ENCODE data around the gene IGFL1.
"Not testable (repeated sequence)": the region's sequence is repeated elsewhere in the genome, so short reads cannot be mapped to it uniquely, and the experiment has no call there.

The IGFL1 gene

GRCh38 chr19:46221981-46222610, 7.4 kb upstream of the IGFL1 start:
- no peak for DNase-seq (ENCODE audit: low read depth in 2 of 2, low spot score in 1 of 2)

- not testable (repeated sequence) for DNase-seq (ENCODE audit: low read depth in 2 of 2, low spot score in 1 of 2)
Measured at GRCh38 chr19:46223787-46224186, 5.8 kb upstream of the IGFL1 start.

DNA sequence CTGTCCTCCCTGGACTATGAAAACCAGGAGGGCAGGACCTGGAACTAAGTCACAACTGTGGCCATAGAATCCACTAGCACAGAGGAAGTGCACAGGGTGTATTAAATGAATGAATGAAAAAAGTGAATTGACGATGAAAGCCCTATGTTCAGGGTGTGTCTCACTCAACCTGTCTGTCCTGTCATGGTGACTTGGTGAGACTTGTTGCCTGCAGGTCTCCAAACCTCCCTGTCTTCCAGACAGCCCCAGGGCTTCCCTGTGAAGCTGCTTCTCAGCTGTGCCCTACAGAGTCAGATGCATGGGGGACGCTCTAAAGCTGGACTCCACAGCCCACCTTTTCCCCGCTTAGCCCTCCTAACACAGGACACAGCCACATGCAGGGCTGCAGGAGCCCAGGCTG, 4.8 kb upstream of the IGFL1 start:
- no peak for DNase-seq (ENCODE audit: low read depth in 2 of 2, low spot score in 1 of 2)

- no peak for DNase-seq (ENCODE audit: low read depth in 2 of 2, low spot score in 1 of 2)
Measured at GRCh38 chr19:46225558-46226004, 4.0 kb upstream of the IGFL1 start.

- DNase-seq (ENCODE audit: low read depth in 2 of 2, low spot score in 1 of 2) = no peak
Measured at GRCh38 chr19:46226438-46226973, 3.0 kb upstream of the IGFL1 start.

DNA sequence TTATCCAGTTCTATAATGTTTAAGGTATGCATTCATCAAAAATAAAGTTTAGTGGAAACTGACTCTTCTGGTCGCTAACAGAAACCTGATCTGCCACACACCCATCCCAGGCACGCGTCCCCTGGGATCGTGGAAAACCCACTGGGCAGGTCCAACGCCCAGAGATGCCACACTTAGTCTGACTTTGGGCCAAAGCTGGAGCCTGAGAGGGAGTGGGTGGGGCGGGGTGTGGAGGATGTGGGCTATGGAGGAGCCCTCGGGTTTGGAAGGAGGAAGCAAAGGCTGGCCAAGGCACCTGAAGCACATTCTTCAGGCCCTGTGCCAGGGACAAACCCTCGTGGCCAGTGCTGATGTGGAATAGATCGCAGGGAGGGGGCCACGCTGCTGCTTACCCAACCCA, 2.5 kb downstream of the IGFL1 start:
- no peak for DNase-seq (ENCODE audit: low read depth in 2 of 2, low spot score in 1 of 2)

DNA sequence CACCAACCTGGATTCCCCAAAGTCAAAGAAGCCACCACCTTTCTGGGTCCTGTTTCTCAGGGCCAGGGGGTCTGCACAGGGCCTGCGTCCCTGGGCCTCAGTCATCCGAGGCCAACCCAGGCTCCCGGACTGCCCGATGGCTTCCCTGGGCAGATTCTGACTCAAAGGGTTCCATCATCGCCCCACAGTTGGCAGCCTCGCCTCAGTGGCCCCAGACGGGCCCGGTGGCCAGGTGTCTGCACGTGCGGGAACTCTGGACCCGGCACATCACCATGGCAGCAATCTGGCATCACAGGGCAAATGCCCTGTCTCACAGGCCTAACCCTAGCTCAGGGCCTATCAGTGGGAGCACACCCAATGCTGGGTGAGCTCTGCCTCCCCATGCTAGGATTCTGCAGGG, 2.9 kb downstream of the IGFL1 start:
- DNase-seq (ENCODE audit: low read depth in 2 of 2, low spot score in 1 of 2) = no peak

GRCh38 chr19:46232938-46233621, 3.5 kb downstream of the IGFL1 start:
- DNase-seq (ENCODE audit: low read depth in 2 of 2, low spot score in 1 of 2) = no peak

DNA sequence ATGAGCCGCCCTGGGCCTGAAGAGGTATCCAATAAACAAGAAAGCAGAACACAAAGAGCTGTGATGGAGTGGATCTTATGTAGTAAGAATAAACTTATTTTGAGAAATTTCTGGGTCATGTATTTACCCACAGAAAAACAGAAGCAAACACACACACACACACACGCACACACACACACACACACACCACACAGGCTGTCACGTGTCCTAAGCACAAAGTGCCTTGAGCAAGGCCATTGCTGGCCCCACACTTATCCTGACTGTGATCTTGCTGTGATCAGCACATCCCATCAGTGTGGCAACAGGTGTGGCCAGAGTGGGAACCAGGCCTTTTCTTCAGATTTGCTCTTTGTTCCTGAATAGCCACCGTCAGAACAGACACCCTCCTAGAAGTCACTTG, 4.3 kb downstream of the IGFL1 start:
- not testable (repeated sequence) for DNase-seq (ENCODE audit: low read depth in 2 of 2, low spot score in 1 of 2)

DNA sequence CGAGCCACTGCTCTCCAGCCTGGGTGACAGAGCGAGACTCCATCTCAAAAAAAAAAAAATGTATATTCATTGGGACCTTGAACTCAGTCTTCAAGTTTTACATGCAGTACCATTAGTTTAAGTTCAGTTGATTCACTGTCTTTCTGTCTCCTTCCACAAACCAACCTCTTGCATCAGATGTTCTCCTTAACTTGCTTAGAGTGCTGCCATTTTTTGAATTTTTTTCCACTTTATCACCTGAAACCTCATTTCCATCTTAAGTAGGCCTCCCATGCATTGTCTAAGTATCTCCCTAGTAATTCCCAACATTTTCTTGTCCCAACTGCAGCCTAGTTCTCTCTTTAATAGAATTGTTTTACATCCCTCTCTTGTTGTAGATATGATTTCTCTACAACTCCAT, 8.6 kb downstream of the IGFL1 start:
- DNase-seq (ENCODE audit: low read depth in 2 of 2, low spot score in 1 of 2) = not testable (repeated sequence)

- no peak for DNase-seq (ENCODE audit: low read depth in 2 of 2, low spot score in 1 of 2)
Measured at GRCh38 chr19:46239193-46240024, 9.9 kb downstream of the IGFL1 start.

DNA sequence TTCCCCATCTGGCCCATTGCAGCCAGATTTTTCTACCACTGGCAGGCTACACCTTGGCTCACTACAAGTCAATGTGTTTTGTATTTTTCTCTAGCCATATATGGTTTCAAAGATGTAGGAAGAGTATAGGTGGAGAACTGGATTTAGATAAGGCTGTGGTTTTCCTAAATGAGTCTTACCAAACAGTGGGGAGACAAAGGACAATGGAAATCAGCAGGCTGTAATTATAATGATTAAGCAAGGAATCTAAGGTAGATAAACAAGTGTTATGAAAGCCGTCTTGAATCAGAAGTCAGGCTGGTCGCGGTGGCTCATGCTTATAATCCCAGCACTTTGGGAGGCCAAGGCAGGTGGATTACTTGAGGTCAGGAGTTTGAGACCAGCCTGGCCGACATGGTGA, 11.2 kb downstream of the IGFL1 start:
- no peak for DNase-seq (ENCODE audit: low read depth in 2 of 2, low spot score in 1 of 2)

- no peak for DNase-seq (ENCODE audit: low read depth in 2 of 2, low spot score in 1 of 2)
Measured at GRCh38 chr19:46241626-46242025, 12.1 kb downstream of the IGFL1 start.

DNA sequence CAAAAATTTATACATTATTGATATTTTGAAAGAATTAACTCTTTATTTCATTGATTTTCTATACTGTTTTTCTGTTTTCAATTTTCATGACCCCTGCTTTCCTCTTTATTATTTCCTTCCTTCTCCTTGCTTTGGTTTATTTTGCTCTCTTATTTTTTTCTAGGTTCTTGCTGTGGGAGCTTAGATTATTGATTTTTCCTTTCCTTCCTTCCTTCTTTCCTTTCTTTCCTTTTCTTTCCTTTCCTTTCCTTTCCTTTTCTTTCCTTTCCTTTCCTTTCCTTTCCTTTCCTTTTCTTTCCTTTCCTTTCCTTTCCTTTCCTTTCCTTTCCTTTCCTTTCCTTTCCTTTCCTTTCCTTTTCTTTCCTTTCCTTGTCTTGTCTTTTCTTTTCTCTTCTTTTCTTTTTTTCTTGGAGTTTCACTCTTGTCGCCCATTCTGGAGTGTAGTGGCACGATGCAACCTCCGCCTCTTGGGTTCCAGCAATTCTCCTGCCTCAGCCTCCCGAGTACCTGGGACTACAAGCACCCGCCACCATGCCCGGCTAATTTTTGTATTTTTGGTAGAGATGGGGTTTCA, 13.6 kb downstream of the IGFL1 start:
- not testable (repeated sequence) for DNase-seq (ENCODE audit: low read depth in 2 of 2, low spot score in 1 of 2)

GRCh38 chr19:46250076-46250735, 20.7 kb downstream of the IGFL1 start:
- DNase-seq (ENCODE audit: low read depth in 2 of 2, low spot score in 1 of 2) = no peak

DNA sequence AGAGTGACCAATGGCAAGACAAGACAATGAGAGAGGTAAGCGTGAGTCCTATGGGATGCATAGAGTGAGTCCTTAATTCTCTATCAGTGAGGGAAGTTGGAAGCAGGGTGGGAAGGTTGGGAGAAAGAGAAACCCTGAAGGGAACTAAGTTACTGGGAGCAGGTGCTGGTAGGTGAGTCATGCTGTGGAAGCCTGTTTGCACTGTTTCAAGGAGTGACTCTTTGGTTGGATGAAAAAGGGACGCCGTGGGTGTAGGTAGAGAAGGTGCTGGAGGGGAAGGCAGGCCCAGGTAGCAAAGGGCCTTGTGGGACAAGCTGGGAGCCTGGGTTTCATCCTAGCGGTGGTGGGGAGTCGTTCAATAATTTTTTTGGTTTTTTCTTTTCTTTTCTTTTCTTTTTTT, 21.9 kb downstream of the IGFL1 start:
- DNase-seq (ENCODE audit: low read depth in 2 of 2, low spot score in 1 of 2) = no peak

- no peak for DNase-seq (ENCODE audit: low read depth in 2 of 2, low spot score in 1 of 2)
Measured at GRCh38 chr19:46254776-46255175, 25.2 kb downstream of the IGFL1 start.

DNA sequence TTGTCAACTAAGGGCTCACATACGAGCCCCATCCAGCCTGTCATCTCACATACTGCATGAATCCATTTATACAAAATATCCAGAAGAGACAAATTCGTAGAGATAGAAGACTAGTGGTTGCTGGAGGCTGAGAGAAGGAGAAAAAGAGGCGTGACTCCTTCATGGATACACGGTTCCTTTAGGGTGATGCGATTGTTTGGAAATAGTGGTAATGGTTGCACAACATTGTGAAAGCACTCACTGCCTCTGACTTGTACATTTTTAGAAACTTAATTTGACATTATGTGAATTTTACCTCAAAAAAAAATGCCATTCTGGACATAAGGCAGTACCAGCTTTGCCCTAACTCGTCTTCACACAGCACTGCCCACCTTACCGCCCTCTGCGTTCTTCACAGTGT, 27.3 kb downstream of the IGFL1 start:
- DNase-seq (ENCODE audit: low read depth in 2 of 2, low spot score in 1 of 2) = no peak

DNA sequence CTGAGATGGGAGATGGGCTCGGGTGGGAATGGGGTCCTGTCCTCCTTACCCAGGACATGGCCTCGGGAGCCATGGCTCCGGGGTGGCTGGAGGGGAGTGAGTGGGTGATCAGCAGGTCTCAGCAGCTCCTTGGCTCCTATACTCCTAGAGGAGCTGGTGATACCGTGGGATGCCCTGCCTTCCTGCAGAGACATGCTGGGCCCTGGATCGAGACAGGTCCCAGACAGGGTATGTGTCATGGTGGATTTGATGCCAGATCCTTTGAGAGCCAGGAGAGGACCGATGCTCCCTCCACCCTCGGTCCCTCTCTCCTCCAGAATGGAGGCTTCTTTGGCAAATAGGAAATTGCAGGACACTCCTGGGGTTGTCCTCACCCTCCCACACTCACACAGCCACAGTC, 32.0 kb downstream of the IGFL1 start:
- DNase-seq (ENCODE audit: low read depth in 2 of 2, low spot score in 1 of 2) = not testable (repeated sequence)

DNA sequence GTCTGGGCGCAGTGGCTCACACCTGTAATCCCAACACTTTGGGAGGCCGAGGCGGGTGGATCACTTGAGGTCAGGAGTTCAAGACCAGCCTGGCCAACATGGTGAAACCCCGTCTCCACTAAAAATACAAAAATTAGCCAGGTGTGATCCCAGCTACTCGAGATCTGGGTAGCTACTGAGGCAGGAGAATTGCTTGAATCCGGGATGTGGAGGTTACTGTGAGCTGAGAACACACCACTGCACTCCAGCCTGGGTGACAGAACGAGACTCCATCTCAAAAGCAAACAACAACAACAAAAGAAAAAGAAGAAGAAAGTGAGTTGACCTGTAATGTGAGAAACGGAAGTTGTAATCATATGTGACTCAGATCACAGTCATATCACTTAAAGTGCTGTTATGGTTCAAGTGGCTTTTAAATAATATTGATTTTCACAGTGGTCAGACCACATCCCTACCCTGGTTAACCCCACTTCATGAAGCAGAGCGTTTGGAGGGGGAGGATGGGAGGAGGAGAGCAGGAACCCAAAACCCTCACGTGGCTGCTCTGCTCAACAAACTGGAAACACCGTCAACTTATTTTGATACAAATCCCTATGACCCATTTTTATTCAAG, 33.2 kb downstream of the IGFL1 start:
- peak; percentile 6 to 31 for DNase-seq (ENCODE audit: low read depth in 2 of 2, low spot score in 1 of 2)

All from stimulated activated CD8-positive, alpha-beta memory T cell treated with anti-CD3 and anti-CD28 coated beads, Interleukin-4, amount 100 ng/mL, for 4 hours (primary cell).